ENCODE data around the gene OR6Y1. TPM values are rescaled to one million over a fixed set of nuclear protein-coding genes. Genes with fewer than 3 reads are reported as not detected.

The OR6Y1 gene
- total RNA-seq, 1 experiment from 2014 or later: not detected

DNA sequence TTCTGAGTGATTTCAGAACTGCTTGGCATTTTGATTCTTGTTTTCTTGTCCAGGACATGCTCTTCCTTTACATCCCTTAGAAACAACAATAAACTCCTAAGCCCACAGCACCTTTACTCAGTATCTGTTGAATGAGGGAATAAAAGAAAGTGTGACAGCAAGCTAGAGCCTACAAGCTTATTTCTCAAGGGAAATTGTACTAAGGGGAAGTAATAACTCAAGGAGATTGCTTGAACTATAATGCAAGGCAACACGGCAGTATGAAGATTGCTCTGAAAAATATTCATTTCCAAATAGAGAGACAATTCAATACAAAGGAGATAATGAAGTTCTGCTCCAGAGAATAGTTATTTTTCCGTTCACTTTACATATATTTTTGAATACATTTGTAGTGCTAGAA is 9.6 kb upstream of the OR6Y1 start:
- ATAC-seq: no peak
- CTCF ChIA-PET: no interaction called here
- H2AFZ ChIP-seq (ENCODE audit: low read depth, low read length, poor library complexity, severe bottlenecking): no peak overlapping the region
- no TSS peak for BruUV-seq (replicated peaks)
- no peak overlapping the region for H3K4me3 ChIP-seq (replicated peaks in 1 of 2; ENCODE audit: low read depth in 1 of 2, low read length in 2 of 2)
- POLR2A ChIA-PET: no interaction called here
- intact Hi-C loops (cut with micrococcal nuclease): no loop called here
- H3K4me2 ChIP-seq (ENCODE audit: low read length): no peak overlapping the region
- no peak overlapping the region for H3K9ac ChIP-seq (ENCODE audit: low read length)
- no peak for DNase-seq (ENCODE audit: low read depth, low spot score)
- no peaks in the 10 kb centered on the region for H4K20me1 ChIP-seq (ENCODE audit: insufficient read depth)
- TF ChIP-seq JUND (IDR thresholded peaks at IDR 0.05): no peak
- TF ChIP-seq ELF1 (IDR thresholded peaks at IDR 0.05; ENCODE audit: borderline replicate concordance, low read depth): no peak
- no peak for TF ChIP-seq ZFX (IDR thresholded peaks at IDR 0.05)
- no peak for TF ChIP-seq EZH2 (IDR thresholded peaks at IDR 0.05)
- no peak for TF ChIP-seq CBX3 (IDR thresholded peaks at IDR 0.05; ENCODE audit: low read depth)
- no peak for TF ChIP-seq POLR2AphosphoS5 (IDR thresholded peaks at IDR 0.05; ENCODE audit: low read depth, low read length)
- TF ChIP-seq, protein P1, sequence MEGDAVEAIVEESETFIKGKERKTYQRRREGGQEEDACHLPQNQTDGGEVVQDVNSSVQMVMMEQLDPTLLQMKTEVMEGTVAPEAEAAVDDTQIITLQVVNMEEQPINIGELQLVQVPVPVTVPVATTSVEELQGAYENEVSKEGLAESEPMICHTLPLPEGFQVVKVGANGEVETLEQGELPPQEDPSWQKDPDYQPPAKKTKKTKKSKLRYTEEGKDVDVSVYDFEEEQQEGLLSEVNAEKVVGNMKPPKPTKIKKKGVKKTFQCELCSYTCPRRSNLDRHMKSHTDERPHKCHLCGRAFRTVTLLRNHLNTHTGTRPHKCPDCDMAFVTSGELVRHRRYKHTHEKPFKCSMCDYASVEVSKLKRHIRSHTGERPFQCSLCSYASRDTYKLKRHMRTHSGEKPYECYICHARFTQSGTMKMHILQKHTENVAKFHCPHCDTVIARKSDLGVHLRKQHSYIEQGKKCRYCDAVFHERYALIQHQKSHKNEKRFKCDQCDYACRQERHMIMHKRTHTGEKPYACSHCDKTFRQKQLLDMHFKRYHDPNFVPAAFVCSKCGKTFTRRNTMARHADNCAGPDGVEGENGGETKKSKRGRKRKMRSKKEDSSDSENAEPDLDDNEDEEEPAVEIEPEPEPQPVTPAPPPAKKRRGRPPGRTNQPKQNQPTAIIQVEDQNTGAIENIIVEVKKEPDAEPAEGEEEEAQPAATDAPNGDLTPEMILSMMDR (IDR thresholded peaks at IDR 0.05 in 2 of 3, conservative IDR thresholded peaks at IDR 0.05 in 1 of 3; ENCODE audit: borderline replicate concordance in 1 of 3, insufficient read depth in 1 of 3, low read depth in 2 of 3, low read length in 2 of 3): no peak
- TF ChIP-seq SP1 (IDR thresholded peaks at IDR 0.05; ENCODE audit: low read depth): no peak
- no peak for TF ChIP-seq RAD21 (IDR thresholded peaks at IDR 0.05; ENCODE audit: low read depth)
- H3K27me3 ChIP-seq (ENCODE audit: insufficient read depth, low read length): peaks cover 7% of the 10 kb centered on the region; the same call in 1 of the 2 replicates
- H3K79me2 ChIP-seq (ENCODE audit: insufficient read depth, low read length): no peaks in the 10 kb centered on the region
- no peak overlapping the region for H3K27ac ChIP-seq (ENCODE audit: low read depth, low read length)
- H3K9me2 ChIP-seq (ENCODE audit: insufficient read depth): no peaks in the 10 kb centered on the region
- H3K36me3 ChIP-seq (ENCODE audit: control insufficient read depth in 1 of 2, insufficient read depth in 2 of 2, low read length in 2 of 2): no peaks in the 10 kb centered on the region
- H3K9me3 ChIP-seq (ENCODE audit: control insufficient read depth in 1 of 2, insufficient read depth in 1 of 2, low read depth in 1 of 2, low read length in 2 of 2): no peaks in the 10 kb centered on the region
- RAD21 ChIA-PET (ENCODE audit: low non-redundant PET in 1 of 2, low total read pairs in 2 of 2, uncharacterized antibody in 2 of 2, unreplicated experiment in 2 of 2): no interaction called here
- no peaks in the 10 kb centered on the region for H3K4me1 ChIP-seq (ENCODE audit: control insufficient read depth in 1 of 2, insufficient read depth in 2 of 2, low read length in 2 of 2)

DNA sequence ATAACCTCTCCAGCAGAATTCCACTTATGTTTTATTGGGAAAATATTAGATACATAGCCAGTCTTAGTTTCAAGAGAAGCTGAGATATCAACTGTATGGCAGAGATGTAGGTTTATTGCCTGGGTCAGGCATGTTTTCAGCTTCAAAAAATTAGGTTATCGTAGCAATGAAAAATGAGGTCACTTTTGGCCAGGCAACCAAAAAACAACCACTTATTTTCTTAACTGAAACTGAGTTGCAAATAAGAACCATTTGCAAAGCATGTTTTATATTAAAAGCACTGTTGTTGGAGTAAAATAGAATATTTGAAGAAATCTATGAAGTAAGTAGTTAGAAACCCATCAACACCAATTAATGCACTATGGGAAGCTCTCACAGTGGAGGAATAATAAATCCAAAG is 5.5 kb upstream of the OR6Y1 start:
- intact Hi-C loops (cut with micrococcal nuclease): no loop called here
- Histone ChIP-seq H3K4me3 (replicated peaks in 1 of 2; ENCODE audit: low read depth in 1 of 2, low read length in 2 of 2) (no peak overlapping the region), H3K4me2 (ENCODE audit: low read length) (no peak overlapping the region), H3K79me2 (ENCODE audit: insufficient read depth, low read length) (no peaks in the 10 kb centered on the region), H3K27me3 (ENCODE audit: insufficient read depth, low read length) (peaks cover 7% of the 10 kb centered on the region; the same call in 1 of the 2 replicates), H4K20me1 (ENCODE audit: insufficient read depth) (no peaks in the 10 kb centered on the region), H3K9me2 (ENCODE audit: insufficient read depth) (no peaks in the 10 kb centered on the region), H3K9me3 (ENCODE audit: control insufficient read depth in 1 of 2, insufficient read depth in 1 of 2, low read depth in 1 of 2, low read length in 2 of 2) (no peaks in the 10 kb centered on the region), H2AFZ (ENCODE audit: low read depth, low read length, poor library complexity, severe bottlenecking) (no peak overlapping the region), H3K27ac (ENCODE audit: low read depth, low read length) (no peak overlapping the region), H3K36me3 (ENCODE audit: control insufficient read depth in 1 of 2, insufficient read depth in 2 of 2, low read length in 2 of 2) (no peaks in the 10 kb centered on the region), H3K9ac (ENCODE audit: low read length) (no peak overlapping the region), H3K4me1 (ENCODE audit: control insufficient read depth in 1 of 2, insufficient read depth in 2 of 2, low read length in 2 of 2) (no peaks in the 10 kb centered on the region)
- TF ChIP-seq SP1 (IDR thresholded peaks at IDR 0.05; ENCODE audit: low read depth) (no peak), SIN3A (IDR thresholded peaks at IDR 0.05; ENCODE audit: low read depth) (no peak), YY1 (IDR thresholded peaks at IDR 0.05; ENCODE audit: extremely low read depth, insufficient replicate concordance, low read depth, low read length) (no peak)
- POLR2A ChIA-PET: no interaction called here
- no TSS peak for BruUV-seq (replicated peaks)
- no peak for ATAC-seq
- RAD21 ChIA-PET (ENCODE audit: low non-redundant PET in 1 of 2, low total read pairs in 2 of 2, uncharacterized antibody in 2 of 2, unreplicated experiment in 2 of 2): no interaction called here
- no peak for DNase-seq (ENCODE audit: low read depth, low spot score)
- CTCF ChIA-PET: no interaction called here

Data from HCT116 (cell line).